Neural progenitor cell (in vitro differentiated cells): ENCODE results near the gene LRRC8E. TPM values are rescaled to one million over a fixed set of nuclear protein-coding genes. Genes with fewer than 3 reads are reported as not detected.

Experiments used
- DNase-seq: peaks from one replicate; pipeline ENCODE4 v3.0.0-alpha.2; 2016; ENCODE audit warnings: low spot score
- H2AFZ ChIP-seq: fragments of 200-600 bp; sonication (generic); replicated peaks from 2 replicates; pipeline ENCODE4 v1.6.1; 2016; ENCODE audit warnings: antibody characterized with exemption
- H3F3A ChIP-seq: fragments of 200-600 bp; sonication (generic); 2 replicates; pipeline ENCODE4 v1.6.1; 2016; ENCODE audit warnings: antibody characterized with exemption, low read depth
- H3K27ac ChIP-seq: fragments of 200-600 bp; sonication (generic); 2 replicates; pipeline ENCODE4 v1.5.1; 2016; ENCODE audit warnings: mild to moderate bottlenecking
- H3K27me3 ChIP-seq: fragments of 200-600 bp; sonication (generic); 2 replicates; pipeline ENCODE4 v1.6.1; 2016; ENCODE audit warnings: mild to moderate bottlenecking, moderate library complexity
- H3K36me3 ChIP-seq: fragments of 200-600 bp; sonication (generic); 2 replicates; pipeline ENCODE4 v1.5.1; 2016
- H3K4me1 ChIP-seq: fragments of 200-600 bp; sonication (generic); 2 replicates; pipeline ENCODE4 v1.6.1; 2016; ENCODE audit warnings: mixed run types
- H3K4me2 ChIP-seq: fragments of 200-600 bp; sonication (generic); 2 replicates; pipeline ENCODE4 v1.6.1; 2016
- H3K4me3 ChIP-seq: fragments of 200-600 bp; sonication (generic); 2 replicates; pipeline ENCODE4 v1.5.1; 2016
- H3K79me2 ChIP-seq: fragments of 200-600 bp; sonication (generic); 2 replicates; pipeline ENCODE4 v1.6.1; 2016; ENCODE audit warnings: low read depth
- H3K9ac ChIP-seq: fragments of 200-600 bp; sonication (generic); 2 replicates; pipeline ENCODE4 v1.6.1; 2016
- H3K9me3 ChIP-seq: fragments of 200-600 bp; sonication (generic); 2 replicates; pipeline ENCODE4 v1.5.1; 2016; ENCODE audit warnings: low read depth
- H4K20me1 ChIP-seq: fragments of 200-600 bp; sonication (generic); 2 replicates; pipeline ENCODE4 v1.6.1; 2016; ENCODE audit warnings: low read depth
- H3K27ac Mint-ChIP-seq: 3 replicates; pipeline ENCODE4 v1.8.0; 2021; ENCODE audit warnings: mixed read lengths
- H3K27me3 Mint-ChIP-seq: 2 replicates; pipeline ENCODE4 v1.8.0; 2022; ENCODE audit warnings: low read depth, mild to moderate bottlenecking, inconsistent platforms, moderate library complexity, mixed read lengths; ENCODE audit not compliant: insufficient read depth
- H3K36me3 Mint-ChIP-seq: 3 replicates; pipeline ENCODE4 v1.8.0; 2021; ENCODE audit warnings: mixed read lengths
- H3K4me1 Mint-ChIP-seq: 3 replicates; pipeline ENCODE4 v1.8.0; 2021; ENCODE audit warnings: mixed read lengths
- H3K4me3 Mint-ChIP-seq: 3 replicates; pipeline ENCODE4 v1.8.0; 2021; ENCODE audit warnings: mild to moderate bottlenecking, moderate library complexity, mixed read lengths
- H3K9me3 Mint-ChIP-seq: 3 replicates; pipeline ENCODE4 v1.8.0; 2020; ENCODE audit warnings: mixed read lengths
- EZH2 ChIP-seq: fragments of 200-600 bp; sonication (generic); IDR thresholded peaks from 2 replicates; pipeline ENCODE4 v1.6.1; 2017; ENCODE audit warnings: antibody characterized with exemption, mild to moderate bottlenecking, moderate library complexity
- EZH2phosphoT487 ChIP-seq: fragments of 200-600 bp; sonication (generic); IDR thresholded peaks from 2 replicates; pipeline ENCODE4 v1.6.1; 2017; ENCODE audit warnings: antibody characterized with exemption
- total RNA-seq: library from RNA; depleted of rRNA; stranded (reverse); fragments of >200 nt; gene quantifications from 2 replicates; pipeline ENCODE4 v1.2.3, GENCODE V29; 2015; ENCODE audit warnings: low replicate concordance
- TF ChIP-seq, protein P1 (sequence below): fragments of 200-600 bp; sonication (generic); IDR thresholded peaks from 2 replicates; pipeline ENCODE4 v1.5.1; 2017; ENCODE audit warnings: antibody characterized with exemption, mild to moderate bottlenecking

The LRRC8E gene
- total RNA-seq, 1 donor from 2014 or later: 1.2 TPM

DNA sequence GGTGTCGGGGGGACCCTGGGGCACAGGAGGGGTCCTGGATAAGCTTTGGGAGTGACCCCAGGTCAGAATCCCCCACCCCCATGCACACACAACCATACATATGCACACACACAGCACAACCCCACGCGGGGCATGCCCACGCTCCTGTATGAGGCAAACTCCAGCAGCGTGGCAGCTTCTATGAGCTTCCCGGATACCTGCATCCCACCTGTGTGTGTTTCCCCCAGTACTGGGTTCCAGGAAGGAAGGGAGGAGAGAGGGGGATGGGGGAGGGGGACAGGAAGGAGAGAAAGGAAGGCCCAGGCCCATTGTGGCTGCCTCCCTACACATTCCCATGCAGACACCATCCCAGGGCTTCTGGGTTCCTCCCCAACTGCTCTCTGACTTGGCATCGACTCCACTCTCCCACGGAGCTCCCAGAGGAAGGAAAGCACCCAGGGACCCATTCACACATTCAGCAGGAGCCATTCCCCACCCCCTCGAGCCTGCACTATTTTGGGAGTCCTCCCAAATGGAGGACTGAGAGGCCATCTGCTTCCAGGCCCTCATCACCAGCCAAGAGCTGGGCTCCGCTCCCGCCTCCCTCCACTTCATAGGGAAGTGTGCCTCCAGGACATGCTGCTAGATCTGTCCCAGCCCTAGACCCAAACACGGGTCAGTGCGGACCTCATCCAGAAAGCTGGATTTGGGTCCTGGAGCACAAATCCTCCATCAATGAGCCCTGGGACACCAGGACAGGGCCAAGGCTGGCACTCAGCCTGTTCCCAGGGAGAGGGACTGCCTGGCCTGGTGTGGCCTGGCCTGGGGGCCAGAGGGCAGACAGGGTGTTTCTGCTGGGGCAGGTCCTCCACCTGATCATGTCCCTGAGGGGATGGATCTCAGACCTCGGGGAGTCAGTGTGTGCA is 27.3 kb upstream of the LRRC8E start:
- no peaks in the 10 kb centered on the region for H3K36me3 ChIP-seq
- peaks cover 20% of the 10 kb centered on the region for H3K4me1 ChIP-seq
- H3K9ac ChIP-seq: no peak overlapping the region
- H3K4me2 ChIP-seq: no peak overlapping the region
- no peaks in the 10 kb centered on the region for H3K79me2 ChIP-seq
- peaks cover 34% of the 10 kb centered on the region for H3F3A ChIP-seq
- Mint-ChIP-seq H3K27ac (no peak overlapping the region), H3K4me1 (peaks cover 10% of the 10 kb centered on the region), H3K4me3 (peak overlapping the region; percentile 64), H3K36me3 (peaks cover 3% of the 10 kb centered on the region), H3K27me3 (peaks cover 28% of the 10 kb centered on the region), H3K9me3 (no peaks in the 10 kb centered on the region)
- H3K4me3 ChIP-seq: no peak overlapping the region
- no peak for DNase-seq
- H3K27me3 ChIP-seq: peaks cover 85% of the 10 kb centered on the region
- H3K9me3 ChIP-seq: no peaks in the 10 kb centered on the region
- no peak for TF ChIP-seq EZH2
- TF ChIP-seq, protein P1, sequence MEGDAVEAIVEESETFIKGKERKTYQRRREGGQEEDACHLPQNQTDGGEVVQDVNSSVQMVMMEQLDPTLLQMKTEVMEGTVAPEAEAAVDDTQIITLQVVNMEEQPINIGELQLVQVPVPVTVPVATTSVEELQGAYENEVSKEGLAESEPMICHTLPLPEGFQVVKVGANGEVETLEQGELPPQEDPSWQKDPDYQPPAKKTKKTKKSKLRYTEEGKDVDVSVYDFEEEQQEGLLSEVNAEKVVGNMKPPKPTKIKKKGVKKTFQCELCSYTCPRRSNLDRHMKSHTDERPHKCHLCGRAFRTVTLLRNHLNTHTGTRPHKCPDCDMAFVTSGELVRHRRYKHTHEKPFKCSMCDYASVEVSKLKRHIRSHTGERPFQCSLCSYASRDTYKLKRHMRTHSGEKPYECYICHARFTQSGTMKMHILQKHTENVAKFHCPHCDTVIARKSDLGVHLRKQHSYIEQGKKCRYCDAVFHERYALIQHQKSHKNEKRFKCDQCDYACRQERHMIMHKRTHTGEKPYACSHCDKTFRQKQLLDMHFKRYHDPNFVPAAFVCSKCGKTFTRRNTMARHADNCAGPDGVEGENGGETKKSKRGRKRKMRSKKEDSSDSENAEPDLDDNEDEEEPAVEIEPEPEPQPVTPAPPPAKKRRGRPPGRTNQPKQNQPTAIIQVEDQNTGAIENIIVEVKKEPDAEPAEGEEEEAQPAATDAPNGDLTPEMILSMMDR: no peak
- no peak for TF ChIP-seq EZH2phosphoT487
- H4K20me1 ChIP-seq: peaks cover 32% of the 10 kb centered on the region
- H2AFZ ChIP-seq: no peak overlapping the region
- no peak overlapping the region for H3K27ac ChIP-seq

DNA sequence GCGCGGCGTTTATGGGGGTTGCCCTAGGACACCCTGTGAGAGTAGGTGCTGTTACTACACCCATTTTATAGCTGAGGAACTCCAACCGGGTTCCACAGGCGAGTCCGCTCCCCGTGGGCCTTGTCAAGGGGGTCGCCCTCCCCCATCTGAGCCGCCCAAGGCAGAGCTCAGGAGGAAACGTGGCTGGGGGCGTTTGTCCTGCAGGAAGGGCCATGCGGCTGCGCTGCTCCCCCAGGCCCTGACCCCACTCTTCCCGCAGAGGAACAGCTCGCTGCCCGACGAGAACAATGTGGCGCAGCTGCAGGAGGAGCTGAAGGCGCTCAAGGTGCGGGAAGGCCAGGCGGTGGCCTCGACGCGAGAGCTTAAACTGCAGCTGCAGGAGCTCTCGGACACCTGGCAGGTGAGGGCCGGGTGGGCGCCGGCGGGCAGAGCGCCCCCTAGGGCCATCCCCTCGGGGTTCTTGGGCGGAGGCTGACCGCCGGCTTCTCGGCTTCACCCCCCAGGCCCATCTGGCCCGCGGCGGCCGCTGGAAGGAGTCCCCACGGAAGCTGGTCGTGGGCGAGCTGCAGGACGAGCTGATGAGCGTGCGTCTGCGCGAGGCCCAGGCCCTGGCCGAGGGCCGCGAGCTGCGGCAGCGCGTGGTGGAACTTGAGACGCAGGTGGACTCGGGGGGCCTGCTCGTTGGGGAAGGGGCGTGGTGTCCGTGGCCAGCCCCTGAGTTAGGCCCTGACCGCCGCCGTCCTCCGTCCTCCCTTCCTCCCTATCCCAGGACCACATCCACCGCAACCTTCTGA is 26.5 kb upstream of the LRRC8E start:
- no peaks in the 10 kb centered on the region for H3K79me2 ChIP-seq
- peaks cover 3% of the 10 kb centered on the region for H3K36me3 Mint-ChIP-seq
- DNase-seq: peak; percentile 64
- H3F3A ChIP-seq: peaks cover 34% of the 10 kb centered on the region
- peak overlapping the region; percentile 80 for H3K4me3 Mint-ChIP-seq
- H3K9ac ChIP-seq: no peak overlapping the region
- H3K4me2 ChIP-seq: peak overlapping the region; percentile 99
- peaks cover 29% of the 10 kb centered on the region for H3K27me3 Mint-ChIP-seq
- H3K27me3 ChIP-seq: peaks cover 85% of the 10 kb centered on the region
- peaks cover 10% of the 10 kb centered on the region for H3K4me1 Mint-ChIP-seq
- H2AFZ ChIP-seq: peak overlapping the region; percentile 60
- H3K27ac Mint-ChIP-seq: no peak overlapping the region
- H3K9me3 ChIP-seq: no peaks in the 10 kb centered on the region
- H3K4me1 ChIP-seq: peaks cover 20% of the 10 kb centered on the region
- H3K9me3 Mint-ChIP-seq: no peaks in the 10 kb centered on the region
- peaks cover 32% of the 10 kb centered on the region for H4K20me1 ChIP-seq
- no peak overlapping the region for H3K27ac ChIP-seq
- TF ChIP-seq EZH2: peak; percentile 58
- TF ChIP-seq EZH2phosphoT487: no peak
- TF ChIP-seq, protein P1: peak; percentile 59
- H3K4me3 ChIP-seq: peak overlapping the region; percentile 66
- no peaks in the 10 kb centered on the region for H3K36me3 ChIP-seq

DNA sequence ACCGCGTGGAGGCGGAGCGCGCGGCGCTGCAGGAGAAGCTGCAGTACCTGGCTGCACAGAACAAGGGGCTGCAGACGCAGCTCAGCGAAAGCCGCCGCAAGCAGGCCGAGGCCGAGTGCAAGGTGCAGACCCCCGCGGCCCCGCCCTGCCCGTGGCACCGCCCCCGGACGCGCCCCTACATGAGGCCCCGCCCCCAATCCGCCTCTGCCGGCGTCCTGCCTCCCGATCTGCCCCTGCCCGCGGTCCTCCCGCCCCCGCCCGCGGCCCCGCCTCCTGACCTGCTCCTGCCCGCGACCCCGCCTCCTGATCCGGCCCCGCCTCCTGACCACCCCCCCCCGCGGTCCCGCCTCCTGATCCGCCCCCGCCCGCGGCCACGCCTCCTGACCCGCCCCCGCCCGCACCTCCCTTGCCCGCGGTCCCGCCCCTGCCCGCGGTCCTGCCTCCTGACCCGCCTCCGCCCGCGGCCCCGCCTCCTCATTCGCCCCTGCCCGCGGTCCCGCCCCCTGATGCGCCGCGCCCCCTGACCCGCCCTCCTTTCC is 25.8 kb upstream of the LRRC8E start:
- no peaks in the 10 kb centered on the region for H3K9me3 ChIP-seq
- no peak overlapping the region for H3K9ac ChIP-seq
- Mint-ChIP-seq H3K36me3 (peaks cover 3% of the 10 kb centered on the region), H3K9me3 (no peaks in the 10 kb centered on the region), H3K27me3 (peaks cover 32% of the 10 kb centered on the region), H3K4me1 (peaks cover 10% of the 10 kb centered on the region), H3K4me3 (peak overlapping the region; percentile 80), H3K27ac (no peak overlapping the region)
- H3K4me3 ChIP-seq: peak overlapping the region; percentile 66
- H3K79me2 ChIP-seq: no peaks in the 10 kb centered on the region
- peak overlapping the region; percentile 60 for H2AFZ ChIP-seq
- H4K20me1 ChIP-seq: peaks cover 38% of the 10 kb centered on the region
- H3K27ac ChIP-seq: no peak overlapping the region
- H3K36me3 ChIP-seq: no peaks in the 10 kb centered on the region
- H3K4me2 ChIP-seq: peak overlapping the region; percentile 99
- TF ChIP-seq EZH2phosphoT487 (no peak), EZH2 (no peak)
- TF ChIP-seq, protein P1: no peak
- peak; percentile 96 for DNase-seq
- H3K27me3 ChIP-seq: peaks cover 83% of the 10 kb centered on the region
- H3K4me1 ChIP-seq: peaks cover 20% of the 10 kb centered on the region
- peaks cover 33% of the 10 kb centered on the region for H3F3A ChIP-seq
